Activated CD4-positive, alpha-beta T cell treated with anti-CD3 and anti-CD28 coated beads, Interleukin-2, Interleukin-4, amounts not matched to agents 100 ng/mL and 50 ng/mL, durations not matched to agents 16 hours and 8 hours (primary cell): ENCODE measurements around the gene KRT33B.
"Not testable (repeated sequence)": the region's sequence is repeated elsewhere in the genome, so short reads cannot be mapped to it uniquely, and the experiment has no call there.

ENCODE experiments used
- DNase-seq: peaks from one replicate; pipeline ENCODE4 v3.0.0-alpha.2; 2020; ENCODE audit warnings: low spot score

KRT33B gene

DNA sequence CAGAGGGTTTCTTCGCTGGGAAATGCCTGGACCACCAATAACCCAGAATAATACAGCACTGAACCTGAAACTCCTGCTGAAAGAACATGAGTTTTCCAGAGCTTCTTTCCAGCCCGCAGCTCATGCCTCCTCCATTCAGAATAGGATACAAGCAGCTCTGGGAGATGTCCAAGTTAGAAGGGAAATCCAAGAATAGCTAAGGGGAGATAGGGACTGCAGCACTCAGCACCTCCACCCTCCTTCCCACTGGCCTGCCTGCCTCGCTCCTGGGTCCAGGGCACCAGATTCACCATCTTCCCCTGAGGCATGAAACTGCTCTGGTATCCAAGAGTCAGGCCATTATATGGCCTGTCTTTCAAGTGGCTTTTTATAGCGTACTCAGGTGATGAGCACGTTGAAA is 23.7 kb upstream of the KRT33B start:
- no peak for DNase-seq

DNA sequence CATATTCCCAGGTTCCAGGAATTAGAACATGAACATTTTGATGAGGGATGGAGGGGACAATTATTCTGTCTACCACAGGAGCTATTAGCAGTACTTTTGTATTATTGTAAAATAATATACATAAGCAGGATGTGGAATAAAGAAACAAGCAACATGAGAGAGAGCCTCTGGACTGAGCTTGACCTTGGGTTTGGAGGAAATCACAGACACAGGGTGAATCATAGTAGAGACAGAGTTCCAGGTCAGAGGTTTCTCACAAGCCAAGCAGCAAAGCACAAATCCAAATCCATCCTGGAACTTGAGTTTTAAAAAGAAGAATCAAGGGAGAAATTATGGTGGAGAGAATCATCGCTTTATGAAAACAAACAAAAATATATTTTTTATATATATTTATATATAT is 22.7 kb upstream of the KRT33B start:
- no peak for DNase-seq

DNA sequence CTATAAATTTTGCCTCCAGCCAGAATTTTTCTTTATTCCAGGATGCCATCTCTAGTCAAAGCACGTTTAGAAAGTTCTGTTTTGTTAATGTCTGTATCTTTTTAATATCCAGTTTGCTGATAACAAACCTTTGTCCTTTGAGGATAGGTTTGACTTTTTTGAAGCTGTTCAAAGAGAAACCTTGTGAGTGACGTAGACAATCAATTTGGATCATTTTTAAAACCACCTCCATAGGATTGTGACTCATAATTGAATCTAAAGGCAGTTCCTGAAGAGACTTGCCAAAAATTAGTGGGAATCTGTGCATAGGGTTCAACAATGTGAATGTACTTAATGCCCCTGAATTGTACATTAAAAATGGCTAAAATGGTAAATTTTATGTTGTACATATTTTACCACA is 21.9 kb upstream of the KRT33B start:
- no peak for DNase-seq

DNA sequence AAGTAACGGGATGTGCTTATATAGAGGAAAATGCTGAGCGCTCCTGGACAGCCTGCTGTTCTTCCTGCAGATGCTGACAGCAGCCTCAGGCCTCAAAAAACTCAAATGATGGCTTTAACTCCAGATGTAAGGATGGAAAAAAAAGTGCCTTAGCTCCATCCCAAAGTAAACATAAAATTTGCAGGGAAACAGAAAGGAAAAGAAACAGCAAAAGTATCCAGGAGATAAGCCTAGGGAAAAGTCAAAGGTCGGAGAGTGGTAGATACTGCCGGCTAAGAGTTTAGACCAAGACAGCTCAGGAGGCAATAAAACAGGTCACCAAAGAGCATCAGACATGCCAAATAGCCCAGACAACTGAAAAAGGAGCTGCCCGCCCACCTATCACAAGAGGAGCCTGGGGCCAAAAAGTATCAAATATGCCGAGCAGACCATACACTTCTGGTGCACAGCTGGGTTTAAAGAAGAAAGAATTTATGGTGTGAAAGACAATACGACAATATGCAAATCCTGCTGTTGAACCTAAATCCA is 20.9 kb upstream of the KRT33B start:
- no peak for DNase-seq

DNA sequence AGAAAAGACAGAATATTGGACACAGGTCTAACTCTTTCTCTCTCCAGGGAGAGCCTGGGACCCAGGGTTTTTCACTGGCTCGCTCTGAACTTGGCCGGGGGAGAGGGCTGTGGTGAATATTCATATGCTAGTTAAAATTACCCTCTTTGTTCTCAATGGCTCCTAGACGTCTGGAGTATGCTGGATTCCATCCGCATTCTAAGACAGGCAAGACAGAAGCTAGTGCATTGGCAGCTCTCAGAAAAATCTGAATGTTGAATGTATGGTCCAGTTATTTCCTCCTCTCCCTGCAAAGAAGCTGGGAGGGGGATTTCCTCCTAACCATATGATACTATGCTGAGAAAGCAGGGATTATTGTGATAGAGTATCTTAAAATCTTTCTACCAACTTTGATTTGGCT is 18.1 kb upstream of the KRT33B start:
- DNase-seq, result no peak

DNA sequence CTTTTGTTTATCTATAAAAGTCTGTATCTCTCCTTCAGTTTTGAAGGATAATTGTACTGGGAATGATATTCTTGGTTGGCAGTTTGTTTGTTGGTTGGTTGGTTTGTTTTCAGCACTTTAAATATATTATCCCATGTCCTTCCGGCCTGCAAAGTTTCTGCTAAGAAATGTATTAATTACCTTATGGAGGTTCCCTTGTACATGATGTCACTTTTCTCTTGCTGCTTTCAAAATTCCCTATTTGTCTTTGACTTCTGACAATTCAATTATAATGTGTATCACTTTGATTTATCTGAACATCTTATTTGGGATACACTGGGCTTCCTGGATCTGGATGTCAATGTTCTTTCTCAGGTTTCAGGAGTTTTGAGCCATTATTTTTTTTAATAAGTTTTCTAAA is 16.6 kb upstream of the KRT33B start:
- DNase-seq, result no peak

DNA sequence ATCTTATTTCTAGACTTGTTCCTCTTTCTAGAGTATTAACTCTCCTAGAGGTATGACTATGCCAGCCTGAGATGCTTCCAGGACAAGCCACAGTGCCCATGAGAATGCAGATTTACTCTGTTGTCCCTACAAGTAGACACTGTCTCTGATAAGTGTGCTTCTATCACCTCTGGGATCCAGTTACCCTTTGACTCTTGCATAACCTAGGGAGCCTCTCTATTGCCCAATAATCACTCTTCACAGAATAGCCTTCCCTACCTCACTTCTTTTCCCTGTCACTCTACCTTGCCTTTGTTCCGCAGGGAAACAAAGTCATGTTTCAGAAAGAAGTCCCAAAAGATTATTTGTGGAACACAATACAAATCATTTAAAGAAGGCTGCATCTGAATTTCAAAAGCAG is 14.1 kb upstream of the KRT33B start:
- no peak for DNase-seq

DNA sequence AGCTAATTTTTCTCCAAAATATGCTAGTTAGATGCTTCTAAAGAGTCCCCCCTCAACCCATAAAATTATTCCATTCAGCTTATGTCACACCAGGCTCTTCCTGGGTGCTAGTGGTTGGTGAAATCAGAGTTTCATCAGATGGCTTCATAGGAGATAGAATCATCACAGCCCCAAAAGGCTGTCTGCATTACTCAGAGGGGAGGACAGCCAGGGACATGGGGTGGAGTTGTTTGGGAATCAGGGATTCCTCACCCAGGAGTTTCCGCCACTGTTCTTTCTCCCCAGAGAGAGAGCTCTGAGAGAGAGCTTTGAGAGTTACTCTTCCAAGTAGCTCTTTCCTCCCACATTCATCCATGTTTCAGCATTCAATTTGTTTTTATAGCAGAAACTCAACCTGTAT is 12.8 kb upstream of the KRT33B start:
- DNase-seq, result no peak

DNA sequence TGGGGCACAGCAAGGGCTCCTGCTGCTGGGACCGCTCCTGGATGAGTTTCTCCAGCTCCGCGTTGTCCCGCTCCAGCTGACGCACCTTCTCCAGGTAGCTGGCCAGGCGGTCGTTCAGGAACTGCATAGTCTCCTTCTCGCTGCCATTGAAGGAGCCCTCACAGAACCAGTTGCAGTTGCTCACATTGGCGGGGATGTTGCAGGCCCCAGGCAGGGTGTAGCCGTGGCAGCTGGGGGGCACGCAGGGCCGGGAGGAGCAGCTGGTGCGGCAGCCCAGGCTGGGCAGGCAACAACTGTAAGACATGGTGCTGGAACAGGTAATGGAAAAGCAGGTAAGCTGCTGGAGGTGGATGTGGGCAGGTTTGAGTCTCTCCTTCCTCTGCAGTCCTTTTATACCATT is 12.3 kb upstream of the KRT33B start, which contains the start of gene KRT34:
Gene KRT34, minus strand, starts transcription at position 364 of the 400 bp plus-strand sequence. Its CDS starts 60 bp downstream, at position 304.
- DNase-seq, result not testable (repeated sequence)

DNA sequence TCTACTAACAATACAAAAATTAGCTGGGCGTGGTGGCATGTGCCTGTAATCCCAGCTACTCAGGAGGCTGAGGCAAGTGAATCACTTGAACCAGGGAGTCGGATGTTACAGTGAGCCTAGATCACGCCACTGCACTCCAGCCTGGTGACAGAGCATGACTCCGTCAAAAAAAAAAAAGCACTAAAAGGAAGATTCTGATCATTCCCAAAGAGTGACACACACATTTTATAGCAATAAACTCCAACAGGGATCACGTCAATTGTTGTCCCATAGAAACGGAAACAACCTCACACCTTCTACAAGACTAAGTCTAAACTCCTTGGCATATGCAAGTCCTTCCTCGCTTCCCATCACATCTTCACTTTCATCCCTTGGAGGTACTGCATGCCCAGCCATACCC is 10.5 kb upstream of the KRT33B start:
- DNase-seq, result not testable (repeated sequence)

DNA sequence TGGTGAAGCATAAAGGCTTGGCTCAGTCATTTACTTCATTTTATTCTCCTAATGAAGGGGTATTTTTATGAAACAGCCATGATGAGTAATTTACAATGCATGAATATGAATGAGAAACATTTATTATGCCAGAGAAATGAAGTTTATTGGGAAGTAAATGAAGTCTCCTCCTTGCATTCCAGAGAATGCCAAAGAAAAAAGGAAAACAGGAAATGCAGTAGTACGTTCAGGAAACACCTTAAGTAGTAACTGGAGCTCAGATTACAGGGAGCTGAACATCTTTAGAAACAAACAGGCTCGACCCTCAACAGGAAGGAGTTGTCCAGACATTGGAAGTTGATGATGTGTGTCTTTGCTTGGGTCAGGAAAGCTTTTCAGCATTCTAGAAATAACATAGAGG is 7.9 kb upstream of the KRT33B start:
- no peak for DNase-seq

DNA sequence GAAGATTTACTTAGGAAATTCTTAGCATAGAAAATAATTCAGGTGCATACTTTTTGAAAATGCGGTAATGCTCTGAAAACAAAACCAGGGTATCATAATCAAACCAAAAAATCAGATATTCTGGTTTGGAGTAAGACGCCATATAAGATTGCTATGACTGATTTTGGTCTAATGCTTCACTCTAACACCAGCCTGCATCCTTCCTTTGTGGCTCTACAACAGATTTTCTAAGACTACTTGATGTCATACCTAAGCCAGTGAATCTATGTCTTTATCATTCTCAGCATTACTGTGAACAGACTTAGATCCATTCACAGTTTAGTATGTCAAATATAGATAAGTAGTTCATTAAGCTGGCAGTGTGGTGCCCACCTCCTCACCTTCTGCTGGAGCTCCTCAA is 590 bp downstream of the KRT33B start:
- no peak for DNase-seq

DNA sequence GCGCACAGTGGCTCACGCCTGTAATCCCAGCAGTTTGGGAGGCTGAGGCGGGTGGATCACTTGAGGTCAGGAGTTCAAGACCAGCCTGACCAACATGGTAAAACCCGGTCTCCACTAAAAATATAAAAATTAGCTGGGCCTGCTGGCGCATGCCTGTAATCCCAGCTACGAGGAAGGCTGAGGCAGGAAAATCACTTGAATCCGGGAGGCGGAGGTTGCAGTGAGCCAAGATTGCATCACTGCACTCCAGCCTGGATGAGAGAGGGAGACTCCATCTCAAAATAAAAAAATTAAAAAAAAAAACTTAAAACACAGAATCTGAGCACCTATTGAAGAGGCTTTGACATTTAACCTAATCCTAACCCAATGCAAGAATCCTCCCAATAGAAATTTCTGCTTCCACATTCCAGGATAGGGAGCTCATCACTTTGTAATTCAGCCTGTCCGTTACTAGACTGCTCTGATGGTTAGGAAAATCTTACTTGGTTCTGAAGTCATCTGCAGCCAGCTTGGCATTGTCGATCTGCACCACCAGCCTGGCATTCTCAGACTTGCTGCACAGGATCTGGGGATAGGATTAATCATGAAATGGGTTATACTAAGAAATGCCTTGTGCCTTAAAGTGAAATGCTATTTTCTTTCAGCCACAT is 2.1 kb downstream of the KRT33B start:
- DNase-seq, result no peak

DNA sequence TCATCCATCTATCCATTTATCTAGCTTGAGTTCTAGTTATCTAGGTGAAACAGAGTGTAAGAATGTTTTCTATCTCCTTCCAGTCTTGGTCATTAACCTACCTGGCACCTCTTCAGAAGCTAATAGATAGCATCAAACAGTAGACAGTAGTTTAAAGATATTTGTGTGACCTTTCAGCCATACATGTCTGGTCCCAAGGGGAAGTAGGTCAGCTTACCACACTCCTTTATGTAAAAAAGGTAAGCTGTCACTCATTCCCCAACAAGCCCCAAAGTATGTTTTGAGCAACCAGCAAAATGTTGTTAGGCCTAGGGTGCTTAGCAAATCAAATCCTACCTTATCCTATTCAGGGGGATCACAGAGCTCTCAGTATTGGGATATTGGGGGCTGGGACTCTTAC is 3.5 kb downstream of the KRT33B start:
- DNase-seq, result no peak

DNA sequence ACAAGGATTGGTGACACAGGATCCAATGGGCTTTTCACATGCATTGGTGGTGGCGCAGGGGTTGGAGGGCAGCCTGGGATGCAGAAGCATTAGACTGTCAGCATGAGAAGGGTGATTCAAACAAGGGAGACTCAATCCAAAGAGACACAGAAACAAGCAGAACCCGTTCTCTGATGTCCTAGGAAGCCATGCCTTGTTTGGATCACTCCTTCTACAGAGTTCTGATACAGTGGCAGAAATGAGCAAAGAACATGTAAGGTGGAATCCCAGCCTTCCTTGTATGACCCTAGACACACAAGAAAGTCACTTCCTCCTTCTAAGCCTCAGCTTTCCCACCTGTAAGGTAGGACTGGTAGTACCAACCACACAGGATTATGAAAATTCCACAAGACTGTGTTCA is 5.7 kb downstream of the KRT33B start:
- DNase-seq, result no peak

DNA sequence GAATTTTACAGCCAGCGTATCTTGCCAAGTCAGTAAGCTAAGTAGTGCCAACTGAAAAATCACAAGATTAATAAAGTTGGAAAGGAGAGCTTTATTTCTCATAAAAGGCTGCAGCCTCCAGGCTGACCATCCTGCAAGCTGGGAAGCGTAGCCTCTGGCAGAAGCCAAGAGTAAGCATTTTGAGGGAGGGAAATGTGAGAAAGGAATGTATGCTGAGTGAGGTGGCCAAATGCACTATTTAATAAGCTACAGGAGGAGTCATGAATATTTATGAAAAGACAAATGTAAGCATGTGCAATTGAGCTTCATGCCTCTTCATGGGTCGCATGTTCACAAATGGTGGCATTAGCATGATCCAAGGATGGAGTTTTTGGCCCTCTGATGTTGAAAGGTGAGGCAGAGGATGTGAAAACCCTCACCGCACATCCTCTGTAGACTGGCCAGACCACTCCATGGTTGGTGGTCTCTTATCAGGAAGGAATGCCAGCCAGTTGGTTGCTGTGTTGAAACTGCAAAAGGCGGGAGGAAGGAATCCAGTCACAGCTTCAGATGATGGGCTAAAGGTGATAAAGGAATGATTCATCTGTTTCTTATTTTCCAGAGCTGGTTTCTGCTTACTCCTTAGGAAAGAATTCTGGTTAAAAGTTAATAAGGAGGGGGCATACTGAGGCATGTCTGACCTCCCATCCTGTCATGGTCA is 9.2 kb downstream of the KRT33B start:
- DNase-seq, result no peak

DNA sequence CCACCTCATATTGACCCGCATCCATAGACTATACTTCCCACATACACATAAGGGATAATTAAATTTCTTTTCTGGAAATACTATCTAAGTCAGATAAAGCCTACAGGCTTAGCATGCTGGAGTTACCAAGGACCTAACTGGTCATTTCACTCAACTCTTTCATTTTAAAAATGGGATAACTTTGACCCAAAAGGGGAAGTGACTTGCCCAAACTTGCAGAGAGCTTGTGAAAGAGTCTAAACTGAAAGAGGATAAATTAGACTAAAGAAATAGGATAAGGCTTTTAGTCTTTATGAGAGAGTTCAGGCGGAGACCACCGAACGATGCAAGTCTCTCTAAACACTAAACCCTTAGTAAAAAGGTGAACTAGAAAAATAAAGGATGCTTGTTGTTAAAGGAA is 15.1 kb downstream of the KRT33B start:
- no peak for DNase-seq

DNA sequence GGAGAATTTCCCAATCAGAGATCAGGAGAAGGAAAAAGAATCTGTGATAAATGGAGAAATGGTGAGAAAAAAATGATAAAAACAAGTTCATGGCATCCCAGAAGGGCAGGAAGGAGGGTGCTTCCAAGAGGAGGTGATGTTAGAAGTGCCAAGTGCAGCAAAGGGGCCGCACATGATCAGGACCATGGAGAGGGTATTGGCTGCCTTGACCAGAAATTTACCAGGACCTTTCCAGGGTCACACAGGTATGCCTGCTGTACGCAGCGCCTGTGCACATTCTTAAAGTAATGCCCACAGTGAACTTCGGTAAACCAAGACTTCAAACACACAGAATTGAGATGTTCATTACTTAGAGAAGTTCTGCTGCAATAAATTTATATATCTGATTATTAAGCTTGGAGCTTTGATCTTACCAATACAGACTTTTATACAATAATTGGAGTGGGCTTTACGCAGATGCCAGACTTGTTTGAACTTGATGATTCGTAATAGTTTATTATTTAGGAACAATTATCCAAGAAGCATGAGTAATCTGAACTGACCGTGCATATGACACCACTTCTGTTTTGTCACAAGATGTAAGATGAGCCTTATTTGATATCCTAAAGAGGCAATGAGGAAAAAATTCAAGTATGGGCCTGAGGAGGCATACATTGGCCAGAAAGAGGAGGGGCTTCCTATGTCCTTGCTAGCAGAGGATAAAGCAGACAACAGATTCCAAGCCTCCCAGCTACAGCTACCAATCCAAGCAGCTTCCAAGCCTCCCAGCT is 16.8 kb downstream of the KRT33B start:
- DNase-seq, result no peak

DNA sequence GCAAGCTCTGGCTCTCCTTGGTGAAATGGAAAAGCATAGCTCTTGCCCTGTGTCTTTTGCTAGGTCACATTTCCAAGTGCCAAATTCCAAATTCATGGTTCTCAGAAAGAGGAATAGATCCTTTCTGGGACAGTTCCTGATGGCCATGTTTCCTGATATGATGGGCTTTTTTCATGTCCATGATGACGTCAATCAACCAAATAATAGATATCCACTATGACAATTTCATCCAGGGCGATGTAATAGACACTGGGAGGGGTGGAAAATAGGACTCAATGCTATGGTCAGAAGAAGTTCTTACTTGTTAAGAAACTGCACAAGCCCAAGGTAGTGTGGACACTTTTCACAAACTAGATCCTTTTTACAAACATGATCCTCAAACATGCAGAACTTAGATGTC is 18.4 kb downstream of the KRT33B start:
- no peak for DNase-seq

DNA sequence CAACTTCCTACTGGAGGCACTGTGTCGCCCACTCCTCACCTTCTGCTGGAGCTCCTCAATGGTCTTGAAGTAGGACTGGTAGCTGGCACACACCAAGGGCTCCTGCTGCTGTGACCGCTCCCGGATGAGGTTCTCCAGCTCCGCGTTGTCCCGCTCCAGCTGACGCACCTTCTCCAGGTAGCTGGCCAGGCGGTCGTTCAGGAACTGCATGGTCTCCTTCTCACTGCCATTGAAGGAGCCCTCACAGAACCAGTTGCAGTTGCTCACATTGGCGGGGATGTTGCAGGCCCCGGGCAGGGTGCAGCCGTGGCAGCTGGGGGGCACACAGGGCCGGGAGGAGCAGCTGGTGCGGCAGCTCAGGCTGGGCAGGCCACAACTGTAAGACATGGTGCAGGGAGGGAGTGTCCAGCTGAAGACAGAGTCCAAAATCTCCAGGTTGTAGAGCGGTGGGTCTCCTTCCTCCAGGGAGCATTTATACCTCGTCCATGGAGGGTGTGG is 19.2 kb downstream of the KRT33B start, which contains the start of gene KRT33A:
Gene KRT33A, minus strand, starts transcription at position 448 of the 498 bp plus-strand sequence. Its CDS starts 61 bp downstream, at position 387.
- DNase-seq, result not testable (repeated sequence)

DNA sequence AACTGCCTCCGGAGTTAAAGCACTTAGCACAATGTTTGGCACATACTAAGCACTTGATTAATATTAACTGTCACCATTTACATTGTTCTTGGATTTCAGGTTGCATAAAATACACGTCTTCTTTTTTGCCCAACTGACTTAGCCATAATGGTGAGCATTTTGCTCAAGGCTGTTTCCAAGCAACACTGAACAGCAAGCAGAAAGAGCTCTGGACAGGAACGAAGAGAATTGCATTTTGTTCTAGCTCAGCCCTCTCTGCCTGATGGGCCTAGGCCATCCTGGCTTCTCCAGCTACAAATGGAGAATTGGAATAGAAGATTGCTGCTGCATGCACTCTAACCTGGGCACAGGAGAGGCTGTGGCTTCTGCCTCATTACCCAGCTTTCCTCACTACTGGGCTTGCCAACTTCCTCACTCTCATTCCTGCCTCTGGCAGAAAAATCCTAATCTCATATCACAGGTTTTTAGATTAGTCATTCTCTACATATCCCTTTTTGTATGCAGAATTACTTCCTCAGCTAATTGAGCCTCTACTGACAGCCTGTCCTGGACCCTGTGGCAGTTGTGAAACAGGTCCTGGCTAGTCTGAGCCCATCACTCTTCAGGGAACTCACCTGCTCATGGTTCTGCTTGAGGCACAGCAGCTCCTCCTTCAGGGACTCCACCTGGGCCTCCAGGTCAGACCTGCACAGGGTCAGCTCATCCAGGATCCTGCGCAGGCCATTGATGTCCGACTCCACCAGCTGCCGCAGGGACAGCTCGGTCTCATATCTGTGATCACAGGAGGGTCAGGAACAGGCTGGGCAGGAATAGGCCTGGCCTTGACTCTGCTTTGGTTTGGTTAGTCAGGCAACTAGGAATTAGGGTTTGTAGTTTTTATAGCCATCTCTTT is 21.5 kb downstream of the KRT33B start:
- DNase-seq, result no peak

DNA sequence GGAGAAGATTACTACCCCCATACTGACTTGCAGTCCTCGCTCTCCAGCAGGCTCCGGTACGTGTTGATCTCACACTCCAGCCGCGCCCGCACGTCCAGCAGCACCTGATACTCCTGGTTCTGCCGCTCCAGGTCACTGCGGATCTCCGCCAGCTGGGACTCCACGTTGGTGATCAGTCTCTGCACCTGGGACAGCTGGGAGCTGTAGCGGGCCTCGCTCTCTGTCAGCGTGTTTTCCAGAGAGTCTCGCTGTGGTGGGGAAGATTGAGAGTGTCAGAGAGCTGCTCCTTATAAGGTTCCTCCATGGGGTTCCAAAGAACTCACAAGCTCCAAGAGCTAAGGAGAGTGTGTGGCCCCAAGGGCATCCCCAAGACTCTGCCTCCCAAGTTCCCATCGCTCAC is 23.2 kb downstream of the KRT33B start:
- DNase-seq, result not testable (repeated sequence)
